ENCODE results near the gene MYBBP1A. TPM values are rescaled to one million over a fixed set of nuclear protein-coding genes. Genes with fewer than 3 reads are reported as not detected.

The MYBBP1A gene
- total and polyA plus RNA-seq, 2 of the 4 experiments (the other 2 are of a cell fraction) = 22.6 to 45.9 TPM

DNA sequence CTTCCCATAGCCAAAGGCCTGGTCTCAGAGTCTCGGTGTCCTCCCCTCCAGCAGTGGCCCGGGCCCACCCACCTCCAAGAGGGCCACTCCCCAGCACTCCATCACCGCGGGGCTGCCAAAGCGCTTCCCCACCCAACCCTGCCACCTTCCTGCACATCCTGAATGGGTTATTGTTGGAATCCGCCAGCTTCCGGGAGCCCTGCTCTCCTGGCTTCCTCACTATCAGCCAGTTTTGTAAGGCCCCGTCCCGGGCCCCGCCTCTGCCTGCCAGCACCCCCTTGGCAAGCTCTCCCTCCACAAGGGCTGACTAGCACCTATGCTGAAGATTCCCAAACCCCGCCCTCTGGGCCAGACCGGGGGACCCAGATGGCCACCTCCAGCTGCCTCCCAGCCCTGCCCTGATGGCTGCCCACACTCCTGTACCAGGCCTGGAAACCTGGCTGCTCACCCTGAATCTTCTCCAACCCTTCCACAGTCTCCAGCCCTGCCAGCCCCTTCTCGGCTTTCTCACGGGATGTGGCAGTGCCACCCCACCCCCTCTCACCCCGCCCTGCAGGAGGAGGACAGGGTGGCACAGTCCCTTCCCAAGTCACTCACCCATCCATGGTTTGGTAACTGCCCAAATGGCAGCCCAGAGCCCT is 14.4 kb downstream of the MYBBP1A start:
- Histone ChIP-seq H3K9me3 (ENCODE audit: control insufficient read depth, insufficient read depth, low read length) (no peaks in the 10 kb centered on the region), H2AFZ (replicated peaks; ENCODE audit: low read length, poor library complexity) (no peak overlapping the region), H3K23ac (ENCODE audit: low read depth, low read length) (no peak overlapping the region), H3K79me1 (ENCODE audit: low read depth in 1 of 2, low read length in 2 of 2) (no peaks in the 10 kb centered on the region; a peak in 1 of 4 replicates), H3K14ac (replicated peaks; ENCODE audit: low read depth, low read length) (no peak overlapping the region), H3K56ac (ENCODE audit: extremely low read depth, insufficient read depth, low read length) (no peak overlapping the region), H3K36me3 (ENCODE audit: control insufficient read depth, insufficient read depth, low read length) (peaks cover 62% of the 10 kb centered on the region), H2AK9ac (replicated peaks; ENCODE audit: low read depth, low read length, poor library complexity) (no peak overlapping the region), H2BK20ac (ENCODE audit: low read depth, low read length) (no peak overlapping the region), H4K20me1 (ENCODE audit: insufficient read depth, low read length) (peaks cover 15% of the 10 kb centered on the region), H4K8ac (ENCODE audit: low read depth in 2 of 2, low read length in 2 of 2) (no peak overlapping the region), H2BK5ac (ENCODE audit: low read depth, low read length, poor library complexity, severe bottlenecking) (no peak overlapping the region), H3K4ac (ENCODE audit: low read depth, low read length) (no peak overlapping the region), H3K27ac (ENCODE audit: insufficient read depth, low read length) (no peak overlapping the region), H3K27me3 (ENCODE audit: control insufficient read depth, insufficient read depth, low read length) (no peaks in the 10 kb centered on the region), H4K91ac (ENCODE audit: insufficient read depth, low read depth, low read length) (no peak overlapping the region), H3K18ac (ENCODE audit: low read depth, low read length) (no peak overlapping the region), H2BK15ac (ENCODE audit: low read depth, low read length) (no peak overlapping the region), H2AK5ac (ENCODE audit: low read depth, low read length) (no peak overlapping the region), H3K4me2 (ENCODE audit: low read depth, low read length) (no peak overlapping the region), H3K4me1 (ENCODE audit: control insufficient read depth, insufficient read depth, low read length) (peaks cover 3% of the 10 kb centered on the region; the same call in 1 of the 2 replicates), H3K4me3 (ENCODE audit: insufficient read depth, low read depth, low read length) (no peak overlapping the region), H2BK120ac (ENCODE audit: low read depth, low read length) (no peak overlapping the region), H3K9me1 (ENCODE audit: insufficient read depth, low read length) (no peaks in the 10 kb centered on the region), H4K5ac (ENCODE audit: low read depth, low read length) (no peak overlapping the region), H3K9ac (ENCODE audit: low read depth, low read length) (no peak overlapping the region)
- 97% methylated on average over 6 of the region's 15 CpGs; no CpG with 5 or more reads in 1 of the 2 experiments for WGBS, 2 experiments (ENCODE audit: extremely low coverage in 2 of 2, insufficient read length in 1 of 2)
- dilution Hi-C loops (cut with HindIII; ENCODE audit: low sequenced_read_pairs, unreplicated experiment) = no loop called here
- ChIA-PET POLR2A (ENCODE audit: unreplicated experiment) (no interaction called here), CTCF (interaction anchor here (1.0 kb wide), 1 partner anchor 25 kb away, joined by 3 read pairs; no protein-coding TSS in a partner anchor)
- BruUV-seq (replicated peaks) = no TSS peak
- ATAC-seq (ENCODE audit: low read depth) (no peak), DNase-seq (no peak)
- no peak for TF ChIP-seq MAFK (IDR thresholded peaks at IDR 0.05; ENCODE audit: low read depth, low read length)
- TF ChIP-seq SMC3 (IDR thresholded peaks at IDR 0.05; ENCODE audit: low read depth, low read length) = no peak
- no peak for TF ChIP-seq RAD21 (IDR thresholded peaks at IDR 0.05; ENCODE audit: low read length)
- TF ChIP-seq FOS (IDR thresholded peaks at IDR 0.05; ENCODE audit: low read depth, low read length) = no peak
- no peak for TF ChIP-seq NFE2L2 (IDR thresholded peaks at IDR 0.05; ENCODE audit: low read depth, low read length)
- TF ChIP-seq RFX5 (IDR thresholded peaks at IDR 0.05; ENCODE audit: low read depth, low read length) = no peak
- TF ChIP-seq RCOR1 (IDR thresholded peaks at IDR 0.05; ENCODE audit: insufficient replicate concordance, low read length) = no peak
- TF ChIP-seq CTCF (conservative IDR thresholded peaks at IDR 0.05; ENCODE audit: low read depth, low read length) = no peak
- no peak for TF ChIP-seq POLR2A (IDR thresholded peaks at IDR 0.05; ENCODE audit: low read depth, low read length)
- TF ChIP-seq BHLHE40 (IDR thresholded peaks at IDR 0.05; ENCODE audit: low read depth, low read length) = no peak
- no peak for TF ChIP-seq MAZ (IDR thresholded peaks at IDR 0.05; ENCODE audit: borderline replicate concordance, low read depth, low read length)
- no peak for TF ChIP-seq CEBPB (IDR thresholded peaks at IDR 0.05; ENCODE audit: low read depth, low read length)
- TF ChIP-seq USF2 (IDR thresholded peaks at IDR 0.05; ENCODE audit: low read depth, low read length) = no peak
- no peak for TF ChIP-seq CHD1 (IDR thresholded peaks at IDR 0.05; ENCODE audit: low read depth, low read length)
- TF ChIP-seq, protein P1, sequence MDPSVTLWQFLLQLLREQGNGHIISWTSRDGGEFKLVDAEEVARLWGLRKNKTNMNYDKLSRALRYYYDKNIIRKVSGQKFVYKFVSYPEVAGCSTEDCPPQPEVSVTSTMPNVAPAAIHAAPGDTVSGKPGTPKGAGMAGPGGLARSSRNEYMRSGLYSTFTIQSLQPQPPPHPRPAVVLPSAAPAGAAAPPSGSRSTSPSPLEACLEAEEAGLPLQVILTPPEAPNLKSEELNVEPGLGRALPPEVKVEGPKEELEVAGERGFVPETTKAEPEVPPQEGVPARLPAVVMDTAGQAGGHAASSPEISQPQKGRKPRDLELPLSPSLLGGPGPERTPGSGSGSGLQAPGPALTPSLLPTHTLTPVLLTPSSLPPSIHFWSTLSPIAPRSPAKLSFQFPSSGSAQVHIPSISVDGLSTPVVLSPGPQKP (IDR thresholded peaks at IDR 0.05; ENCODE audit: borderline replicate concordance, low read depth, low read length) = no peak
- no peak for TF ChIP-seq MXI1 (IDR thresholded peaks at IDR 0.05; ENCODE audit: borderline replicate concordance, low read depth, low read length)
- in situ Hi-C loops (cut with MboI; ENCODE audit: low sequenced_read_pairs) = no loop called here
- intact Hi-C loops (cut with micrococcal nuclease) = no loop called here
